ENCODE data around the gene PARN. TPM values are rescaled to one million over a fixed set of nuclear protein-coding genes. Genes with fewer than 3 reads are reported as not detected.
A peak's percentile ranks its signal among the peaks of the same experiment; 100 is the strongest.

Gene PARN
- total and polyA plus RNA-seq, 9 of the 15 experiments (the other 6 are each of a cell fraction or from before 2014, with no cell fraction given): 9.6 to 51.3 (median 40.4) TPM

DNA sequence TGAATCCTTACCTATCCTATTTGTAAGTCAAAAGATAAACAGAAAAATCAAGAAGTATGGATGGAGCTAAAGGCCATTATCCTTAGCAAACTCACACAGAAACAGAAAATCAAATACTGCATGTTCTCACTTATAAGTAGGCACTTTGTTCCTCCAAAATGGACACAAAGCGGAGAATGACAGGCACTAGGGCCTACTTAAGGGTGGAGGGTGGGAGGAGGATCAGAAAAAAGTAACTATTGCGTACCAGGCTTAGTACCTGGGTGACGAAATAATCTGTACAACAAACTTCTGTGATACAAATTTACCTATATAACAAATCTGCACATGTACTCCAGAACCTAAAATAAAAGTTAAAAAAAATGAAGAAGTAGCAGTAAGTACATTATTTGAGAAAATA is 164.3 kb downstream of the PARN start (continued):
- TF ChIP-seq SIX5 (IDR thresholded peaks at IDR 0.05; ENCODE audit: borderline replicate concordance in 1 of 2, insufficient read depth in 1 of 2, low read depth in 1 of 2, low read length in 2 of 2): no peak

DNA sequence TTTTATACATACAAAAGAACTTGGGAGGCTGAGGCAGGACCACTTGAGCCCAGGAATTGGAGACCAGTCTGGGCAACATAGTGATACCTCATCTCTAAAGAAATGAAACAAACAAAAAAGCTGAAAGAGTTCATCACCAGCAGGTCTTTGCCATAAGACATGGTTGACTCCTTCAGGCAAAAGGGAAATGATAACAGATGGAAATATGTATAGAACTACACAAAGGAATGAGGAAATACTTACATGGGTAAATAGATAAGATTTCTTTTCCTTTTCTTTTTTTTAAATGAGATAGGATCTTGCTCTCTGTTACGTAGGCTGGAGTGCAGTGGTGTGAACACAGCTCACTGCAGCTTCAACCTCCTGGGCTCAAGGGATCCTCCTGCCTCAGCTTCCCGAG is 165.3 kb downstream of the PARN start:
- H3K9ac ChIP-seq (ENCODE audit: insufficient read depth in 1 of 2, low read depth in 2 of 2, low read length in 2 of 2): no peak overlapping the region
- H3K4me2 ChIP-seq (ENCODE audit: insufficient read depth, low read length): no peak overlapping the region
- ChIA-PET CTCF (ENCODE audit: low intra/inter-chr PET ratio) (no interaction called here), POLR2A (interaction anchor here (1.1 to 1.2 kb wide), 2 partner anchors 11 to 18 kb away, joined by 3 read pairs; no protein-coding TSS in a partner anchor)
- TF ChIP-seq NCOA1 (IDR thresholded peaks at IDR 0.05; ENCODE audit: low read depth) (no peak), POLR2H (tag; IDR thresholded peaks at IDR 0.05; ENCODE audit: low read depth) (no peak)
- H3K4me3 ChIP-seq: no peak overlapping the region
- no peak for FAIRE-seq
- no peak overlapping the region for H3K27ac ChIP-seq (ENCODE audit: extremely low read depth, low read depth, low read length)
- H3K36me3 ChIP-seq (ENCODE audit: control insufficient read depth, insufficient read depth, low read length): peaks cover 7% of the 10 kb centered on the region; the same call in 2 of the 3 replicates
- in situ Hi-C loops (cut with MboI) (no loop called here), intact Hi-C loops (cut with micrococcal nuclease) (no loop called here)
- H2AFZ ChIP-seq (ENCODE audit: low read depth, low read length): no peak overlapping the region
- H3K9me3 ChIP-seq (replicated peaks; ENCODE audit: control insufficient read depth, insufficient read depth, low read depth, low read length): peaks cover 5% of the 10 kb centered on the region; the same call in 1 of the 2 replicates
- BruUV-seq (replicated peaks): no TSS peak
- ATAC-seq: no peak
- no peak for DNase-seq (ENCODE audit: extremely low read depth in 1 of 4, low spot score in 3 of 4)
- WGBS (ENCODE audit: insufficient coverage, low coverage, missing lambda C conversion rate): 74% methylated on average over 2 of the region's 2 CpGs
- H3K27me3 ChIP-seq (ENCODE audit: control insufficient read depth in 2 of 2, insufficient read depth in 2 of 2, low read length in 2 of 2): no peaks in the 10 kb centered on the region
- H3K79me2 ChIP-seq (ENCODE audit: control insufficient read depth, insufficient read depth, low read length): no peaks in the 10 kb centered on the region
- H3K9me1 ChIP-seq (ENCODE audit: control insufficient read depth, insufficient read depth, low read length): no peaks in the 10 kb centered on the region
- H3K4me1 ChIP-seq (replicated peaks in 1 of 2; ENCODE audit: control insufficient read depth in 2 of 2, insufficient read depth in 2 of 2, low read length in 2 of 2): no peaks in the 10 kb centered on the region; a peak in 1 of 5 replicates
- no peaks in the 10 kb centered on the region for H4K20me1 ChIP-seq (replicated peaks; ENCODE audit: control insufficient read depth, insufficient read depth, low read length)

GRCh38 chr16:14464192-14464591 is 165.9 kb downstream of the PARN start:
- BruUV-seq (replicated peaks): no TSS peak
- in situ Hi-C loops (cut with MboI): no loop called here
- no peak for TF ChIP-seq ZNF174 (CRISPR knock-in tag; IDR thresholded peaks at IDR 0.05)
- TF ChIP-seq TBL1XR1 (IDR thresholded peaks at IDR 0.05; ENCODE audit: low read length in 2 of 2): no peak
- peak; percentile 88 for TF ChIP-seq ZFP1 (CRISPR knock-in tag; IDR thresholded peaks at IDR 0.05)
- TF ChIP-seq HDAC1 (IDR thresholded peaks at IDR 0.05): peak in 1 of 2 experiments; percentile 84; a peak in 2 of 4 replicates
- TF ChIP-seq, protein P1, sequence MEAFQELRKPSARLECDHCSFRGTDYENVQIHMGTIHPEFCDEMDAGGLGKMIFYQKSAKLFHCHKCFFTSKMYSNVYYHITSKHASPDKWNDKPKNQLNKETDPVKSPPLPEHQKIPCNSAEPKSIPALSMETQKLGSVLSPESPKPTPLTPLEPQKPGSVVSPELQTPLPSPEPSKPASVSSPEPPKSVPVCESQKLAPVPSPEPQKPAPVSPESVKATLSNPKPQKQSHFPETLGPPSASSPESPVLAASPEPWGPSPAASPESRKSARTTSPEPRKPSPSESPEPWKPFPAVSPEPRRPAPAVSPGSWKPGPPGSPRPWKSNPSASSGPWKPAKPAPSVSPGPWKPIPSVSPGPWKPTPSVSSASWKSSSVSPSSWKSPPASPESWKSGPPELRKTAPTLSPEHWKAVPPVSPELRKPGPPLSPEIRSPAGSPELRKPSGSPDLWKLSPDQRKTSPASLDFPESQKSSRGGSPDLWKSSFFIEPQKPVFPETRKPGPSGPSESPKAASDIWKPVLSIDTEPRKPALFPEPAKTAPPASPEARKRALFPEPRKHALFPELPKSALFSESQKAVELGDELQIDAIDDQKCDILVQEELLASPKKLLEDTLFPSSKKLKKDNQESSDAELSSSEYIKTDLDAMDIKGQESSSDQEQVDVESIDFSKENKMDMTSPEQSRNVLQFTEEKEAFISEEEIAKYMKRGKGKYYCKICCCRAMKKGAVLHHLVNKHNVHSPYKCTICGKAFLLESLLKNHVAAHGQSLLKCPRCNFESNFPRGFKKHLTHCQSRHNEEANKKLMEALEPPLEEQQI (IDR thresholded peaks at IDR 0.05): 0 out of 2 replicates have a peak, but pooled peaks have one; percentile 29
- no peak for TF ChIP-seq DIDO1 (tag; IDR thresholded peaks at IDR 0.05; ENCODE audit: low read depth)
- 0 out of 2 replicates have a peak, but pooled peaks have one; percentile 26 for TF ChIP-seq CBX5 (IDR thresholded peaks at IDR 0.05; ENCODE audit: borderline replicate concordance, low read depth)
- TF ChIP-seq MAZ (CRISPR knock-in tag; conservative IDR thresholded peaks at IDR 0.05 in 1 of 2, IDR thresholded peaks at IDR 0.05 in 1 of 2): no peak
- TF ChIP-seq TRIM24 (IDR thresholded peaks at IDR 0.05): peak; percentile 20 to 68; a peak in 2 of 4 replicates

More at GRCh38 chr16:14464192-14464591, 165.9 kb downstream of the PARN start:
- intact Hi-C loops (cut with micrococcal nuclease): no loop called here
- Histone ChIP-seq H2AFZ (ENCODE audit: low read depth, low read length) (no peak overlapping the region), H3K79me2 (ENCODE audit: control insufficient read depth, insufficient read depth, low read length) (no peaks in the 10 kb centered on the region), H3K27ac (ENCODE audit: extremely low read depth, low read depth, low read length) (no peak overlapping the region), H3K4me2 (ENCODE audit: insufficient read depth, low read length) (no peak overlapping the region), H3K9me3 (replicated peaks; ENCODE audit: control insufficient read depth, insufficient read depth, low read depth, low read length) (peaks cover 5% of the 10 kb centered on the region; the same call in 1 of the 2 replicates), H3K4me3 (no peak overlapping the region), H3K27me3 (ENCODE audit: control insufficient read depth in 2 of 2, insufficient read depth in 2 of 2, low read length in 2 of 2) (no peaks in the 10 kb centered on the region), H3K36me3 (ENCODE audit: control insufficient read depth, insufficient read depth, low read length) (peaks cover 7% of the 10 kb centered on the region; the same call in 2 of the 3 replicates), H3K4me1 (replicated peaks in 1 of 2; ENCODE audit: control insufficient read depth in 2 of 2, insufficient read depth in 2 of 2, low read length in 2 of 2) (no peaks in the 10 kb centered on the region; a peak in 1 of 5 replicates), H3K9ac (ENCODE audit: insufficient read depth in 1 of 2, low read depth in 2 of 2, low read length in 2 of 2) (no peak overlapping the region), H4K20me1 (replicated peaks; ENCODE audit: control insufficient read depth, insufficient read depth, low read length) (no peaks in the 10 kb centered on the region), H3K9me1 (ENCODE audit: control insufficient read depth, insufficient read depth, low read length) (no peaks in the 10 kb centered on the region)
- no peak for DNase-seq (ENCODE audit: extremely low read depth in 1 of 4, low spot score in 3 of 4)
- ChIA-PET CTCF (ENCODE audit: low intra/inter-chr PET ratio) (no interaction called here), POLR2A (no interaction called here)
- 95% methylated on average over 2 of the region's 2 CpGs for WGBS (ENCODE audit: insufficient coverage, low coverage, missing lambda C conversion rate)
- ATAC-seq: no peak
- no peak for FAIRE-seq

Measured in K562 (cell line).